ENCODE data around the gene SYDE1.
"Not testable (repeated sequence)": the region's sequence is repeated elsewhere in the genome, so short reads cannot be mapped to it uniquely, and the experiment has no call there.

SYDE1 gene

GRCh38 chr19:15096223-15096622 lies 11.0 kb upstream of the SYDE1 start:
- TF ChIP-seq POLR2A (IDR thresholded peaks at IDR 0.05; ENCODE audit: low read depth, low read length) (no peak), TAF1 (IDR thresholded peaks at IDR 0.05; ENCODE audit: borderline replicate concordance, low read depth, low read length) (no peak), POLR2AphosphoS5 (IDR thresholded peaks at IDR 0.05; ENCODE audit: low read depth, low read length) (no peak)
- FAIRE-seq (no peak), DNase-seq (ENCODE audit: insufficient read length) (no peak)

DNA sequence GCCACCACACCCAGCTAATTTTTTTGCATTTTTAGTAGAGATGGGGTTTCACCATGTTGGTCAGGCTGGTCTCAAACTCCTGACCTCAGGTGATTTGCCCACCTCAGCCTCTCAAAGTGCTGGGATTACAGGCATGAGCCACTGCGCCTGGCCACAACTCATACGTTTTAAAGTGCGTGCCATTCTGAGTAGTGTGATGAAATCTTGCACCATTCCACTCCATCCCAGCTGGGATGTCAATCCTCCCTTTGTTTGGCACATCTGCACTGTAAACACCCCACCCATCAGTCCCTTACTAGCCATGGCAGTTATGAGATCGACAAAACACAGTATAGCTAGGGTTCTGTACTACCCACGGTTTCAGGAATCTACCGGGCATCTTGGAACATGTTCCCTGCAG lies 9.2 kb upstream of the SYDE1 start:
- not testable (repeated sequence) for FAIRE-seq; DNase-seq (ENCODE audit: insufficient read length)

DNA sequence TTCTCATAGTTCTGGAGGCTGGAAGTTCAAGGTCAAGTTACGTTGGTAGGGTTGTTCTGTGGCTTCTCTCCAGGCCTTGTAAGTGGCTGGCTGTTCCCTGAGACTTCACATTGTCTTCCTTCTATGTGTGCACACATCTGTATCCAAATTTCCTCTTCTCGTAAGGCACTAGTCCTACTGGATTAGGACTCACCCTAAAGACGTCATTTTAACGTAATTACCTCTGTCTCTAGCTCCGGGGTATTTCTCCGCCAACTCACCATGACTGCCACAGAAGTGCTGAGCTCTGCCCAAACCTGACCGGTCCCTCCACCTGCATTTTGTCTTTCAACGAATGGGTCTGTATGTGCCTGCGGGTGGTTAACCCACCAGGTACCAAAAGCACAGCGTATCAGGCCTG lies 8.7 kb upstream of the SYDE1 start:
- TF ChIP-seq TAF1 (IDR thresholded peaks at IDR 0.05; ENCODE audit: borderline replicate concordance, low read depth, low read length), result no peak
- no peak for TF ChIP-seq POLR2A (IDR thresholded peaks at IDR 0.05; ENCODE audit: low read depth, low read length)
- no peak for TF ChIP-seq POLR2AphosphoS5 (IDR thresholded peaks at IDR 0.05; ENCODE audit: low read depth, low read length)
- FAIRE-seq, result no peak
- DNase-seq (ENCODE audit: insufficient read length), result no peak

- TF ChIP-seq POLR2AphosphoS5 (IDR thresholded peaks at IDR 0.05; ENCODE audit: low read depth, low read length), result no peak
- no peak for TF ChIP-seq TAF1 (IDR thresholded peaks at IDR 0.05; ENCODE audit: borderline replicate concordance, low read depth, low read length)
- TF ChIP-seq POLR2A (IDR thresholded peaks at IDR 0.05; ENCODE audit: low read depth, low read length), result no peak
- DNase-seq (ENCODE audit: insufficient read length) (no peak), FAIRE-seq (no peak)
Observed at GRCh38 chr19:15099017-15099582, 8.1 kb upstream of the SYDE1 start.

DNA sequence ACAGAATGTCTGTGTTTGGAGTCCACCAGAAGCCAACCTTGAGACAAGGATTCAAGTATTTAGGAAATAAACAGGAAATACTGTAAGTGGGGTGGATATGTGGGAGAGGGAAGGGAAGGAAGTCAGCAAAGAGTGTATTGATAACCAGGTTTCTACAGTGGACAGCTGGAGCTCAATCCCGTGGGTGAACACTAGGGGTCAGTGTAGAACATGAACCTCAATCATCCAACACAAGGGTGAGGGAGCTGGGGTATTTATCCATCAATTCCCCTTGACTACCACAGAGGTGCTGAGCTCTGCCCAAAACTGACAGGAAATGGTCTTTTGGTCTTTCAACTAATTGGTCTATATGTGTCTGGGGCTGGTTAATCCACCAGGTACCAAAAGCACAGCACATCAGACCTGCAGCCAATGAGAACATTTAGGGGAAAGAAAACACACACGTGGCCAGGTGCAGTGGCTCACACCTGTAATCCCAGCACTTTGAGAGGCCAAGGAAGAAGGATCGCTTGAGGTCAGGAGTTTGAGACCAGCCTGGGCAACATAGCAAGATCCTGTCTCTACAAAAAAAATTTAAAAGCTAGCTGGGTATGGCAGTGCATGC lies 5.6 kb upstream of the SYDE1 start:
- no peak for DNase-seq (ENCODE audit: insufficient read length)
- peak; percentile 68 for FAIRE-seq
- TF ChIP-seq POLR2AphosphoS5 (IDR thresholded peaks at IDR 0.05; ENCODE audit: low read depth, low read length), result no peak
- no peak for TF ChIP-seq POLR2A (IDR thresholded peaks at IDR 0.05; ENCODE audit: low read depth, low read length)
- TF ChIP-seq TAF1 (IDR thresholded peaks at IDR 0.05; ENCODE audit: borderline replicate concordance, low read depth, low read length), result no peak

GRCh38 chr19:15104003-15104402 lies 3.2 kb upstream of the SYDE1 start:
- DNase-seq (ENCODE audit: insufficient read length) (no peak), FAIRE-seq (no peak)
- TF ChIP-seq POLR2AphosphoS5 (IDR thresholded peaks at IDR 0.05; ENCODE audit: low read depth, low read length), result no peak
- TF ChIP-seq TAF1 (IDR thresholded peaks at IDR 0.05; ENCODE audit: borderline replicate concordance, low read depth, low read length), result no peak
- TF ChIP-seq POLR2A (IDR thresholded peaks at IDR 0.05; ENCODE audit: low read depth, low read length), result no peak

- TF ChIP-seq POLR2AphosphoS5 (IDR thresholded peaks at IDR 0.05; ENCODE audit: low read depth, low read length), result no peak
- no peak for TF ChIP-seq POLR2A (IDR thresholded peaks at IDR 0.05; ENCODE audit: low read depth, low read length)
- no peak for TF ChIP-seq TAF1 (IDR thresholded peaks at IDR 0.05; ENCODE audit: borderline replicate concordance, low read depth, low read length)
- DNase-seq (ENCODE audit: insufficient read length), result no peak
- no peak for FAIRE-seq
Observed at GRCh38 chr19:15104411-15104810, 2.8 kb upstream of the SYDE1 start.

DNA sequence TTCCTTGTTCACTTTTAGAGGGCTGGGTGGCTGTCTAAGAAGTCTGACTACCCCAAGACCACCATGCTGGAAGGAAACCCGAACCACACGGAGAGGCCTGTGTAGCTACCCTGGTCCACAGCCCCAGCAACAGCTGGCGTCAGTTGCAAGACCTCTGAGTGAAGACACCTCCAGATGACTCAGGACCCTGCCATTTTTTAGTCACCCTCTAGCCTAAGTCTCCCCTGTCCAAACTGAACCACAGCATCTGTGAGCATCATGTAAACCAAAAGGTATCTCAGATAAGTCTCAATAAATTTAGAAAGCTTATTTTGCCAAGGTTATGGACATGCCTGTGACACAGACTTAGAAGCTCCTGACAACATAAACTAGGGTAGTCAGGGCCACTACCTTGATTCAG lies 2.2 kb upstream of the SYDE1 start:
- DNase-seq (ENCODE audit: insufficient read length), result no peak
- FAIRE-seq, result no peak
- TF ChIP-seq TAF1 (IDR thresholded peaks at IDR 0.05; ENCODE audit: borderline replicate concordance, low read depth, low read length) (no peak), POLR2AphosphoS5 (IDR thresholded peaks at IDR 0.05; ENCODE audit: low read depth, low read length) (no peak), POLR2A (IDR thresholded peaks at IDR 0.05; ENCODE audit: low read depth, low read length) (no peak)

DNA sequence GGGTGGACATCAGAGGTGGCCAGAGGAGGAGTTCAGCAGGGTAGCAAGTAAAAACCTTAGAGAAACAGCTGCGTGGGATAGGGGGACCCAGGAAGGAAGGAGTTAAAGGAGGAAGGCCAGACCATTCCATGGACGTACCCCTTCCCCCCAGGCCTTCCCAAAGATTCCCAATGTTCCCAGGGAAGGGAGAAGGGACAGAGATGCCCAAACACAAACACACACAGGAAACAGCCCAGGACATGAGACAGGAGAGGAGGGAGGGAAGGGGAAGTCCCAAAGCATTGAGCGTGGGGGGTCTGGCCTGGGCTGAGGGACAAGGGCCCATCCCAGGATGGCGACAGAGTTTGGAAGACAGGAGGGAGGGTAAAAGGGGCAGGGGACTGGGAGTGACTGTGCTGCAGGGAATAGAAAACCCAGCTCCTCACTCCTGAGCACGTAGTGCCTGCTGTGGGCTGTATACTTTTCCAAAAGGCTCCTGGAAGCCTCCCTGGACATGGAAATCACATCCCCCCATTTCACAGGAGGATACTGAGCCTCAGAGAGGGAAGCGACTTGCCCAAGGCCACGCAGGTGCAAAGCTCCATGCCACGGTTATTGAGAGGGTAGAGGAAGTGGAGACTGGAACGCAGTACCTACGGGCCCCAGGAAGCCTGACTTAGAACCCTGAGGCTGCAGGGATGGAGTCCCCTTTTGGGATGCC lies 1.1 kb downstream of the SYDE1 start:
- TF ChIP-seq POLR2AphosphoS5 (IDR thresholded peaks at IDR 0.05; ENCODE audit: low read depth, low read length) (no peak), TAF1 (IDR thresholded peaks at IDR 0.05; ENCODE audit: borderline replicate concordance, low read depth, low read length) (no peak), POLR2A (IDR thresholded peaks at IDR 0.05; ENCODE audit: low read depth, low read length) (no peak)
- DNase-seq (ENCODE audit: insufficient read length), result peak; percentile 18
- FAIRE-seq, result no peak

GRCh38 chr19:15108845-15109767 lies 1.9 kb downstream of the SYDE1 start:
- FAIRE-seq (no peak), DNase-seq (ENCODE audit: insufficient read length) (no peak)
- TF ChIP-seq POLR2A (IDR thresholded peaks at IDR 0.05; ENCODE audit: low read depth, low read length) (no peak), TAF1 (IDR thresholded peaks at IDR 0.05; ENCODE audit: borderline replicate concordance, low read depth, low read length) (no peak), POLR2AphosphoS5 (IDR thresholded peaks at IDR 0.05; ENCODE audit: low read depth, low read length) (no peak)

DNA sequence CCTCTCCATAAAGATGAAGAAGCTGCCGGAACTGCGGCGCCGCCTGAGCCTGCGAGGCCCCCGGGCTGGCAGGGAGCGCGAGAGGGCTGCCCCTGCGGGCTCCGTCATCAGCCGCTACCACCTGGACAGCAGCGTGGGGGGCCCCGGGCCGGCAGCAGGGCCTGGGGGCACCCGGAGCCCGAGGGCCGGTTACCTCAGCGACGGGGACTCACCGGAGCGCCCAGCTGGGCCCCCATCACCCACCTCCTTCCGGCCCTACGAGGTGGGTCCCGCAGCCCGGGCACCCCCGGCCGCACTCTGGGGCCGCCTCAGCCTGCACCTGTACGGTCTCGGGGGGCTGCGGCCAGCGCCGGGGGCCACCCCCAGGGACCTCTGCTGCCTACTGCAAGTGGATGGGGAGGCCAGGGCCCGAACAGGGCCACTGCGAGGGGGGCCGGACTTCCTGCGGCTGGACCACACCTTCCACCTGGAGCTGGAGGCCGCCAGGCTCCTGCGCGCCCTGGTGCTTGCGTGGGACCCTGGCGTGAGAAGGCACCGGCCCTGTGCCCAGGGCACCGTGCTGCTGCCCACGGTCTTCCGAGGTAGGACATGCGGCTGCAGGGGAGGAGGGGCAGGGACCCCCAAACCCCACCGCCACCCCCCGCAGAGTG lies 2.7 kb downstream of the SYDE1 start:
- TF ChIP-seq POLR2A (IDR thresholded peaks at IDR 0.05; ENCODE audit: low read depth, low read length) (no peak), POLR2AphosphoS5 (IDR thresholded peaks at IDR 0.05; ENCODE audit: low read depth, low read length) (no peak), TAF1 (IDR thresholded peaks at IDR 0.05; ENCODE audit: borderline replicate concordance, low read depth, low read length) (no peak)
- FAIRE-seq, result no peak
- DNase-seq (ENCODE audit: insufficient read length), result no peak

Data from GM12892 (cell line).